ENCODE measurements around the gene BRCA1. TPM values are rescaled to one million over a fixed set of nuclear protein-coding genes. Genes with fewer than 3 reads are reported as not detected.
"Not testable (repeated sequence)": the region's sequence is repeated elsewhere in the genome, so short reads cannot be mapped to it uniquely, and the experiment has no call there.

Gene BRCA1
- total RNA-seq, 2 donors from 2014 or later: 8.6 to 21.1 TPM

DNA sequence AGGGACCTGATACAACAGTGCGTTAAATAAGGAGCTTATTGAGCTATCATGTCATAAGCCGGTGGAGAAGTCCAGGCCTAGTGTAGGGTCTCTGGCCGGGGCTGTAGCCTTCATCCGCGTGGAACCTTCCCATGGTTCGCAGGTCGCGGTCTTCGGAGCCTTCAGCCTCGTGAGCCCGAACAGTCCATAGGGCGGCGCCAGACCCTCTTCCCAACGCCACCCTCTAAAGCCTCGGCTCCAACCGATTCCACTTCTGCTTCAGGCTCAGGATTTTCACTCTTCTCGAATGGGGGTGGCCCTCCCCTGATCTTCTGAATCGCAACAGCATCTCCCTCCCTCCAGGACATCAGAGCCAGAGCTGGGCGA is 10.3 kb upstream of the BRCA1 start:
- no peaks in the 10 kb centered on the region for H3K27me3 ChIP-seq (replicated peaks; ENCODE audit: insufficient read depth)
- TF ChIP-seq, protein P1, sequence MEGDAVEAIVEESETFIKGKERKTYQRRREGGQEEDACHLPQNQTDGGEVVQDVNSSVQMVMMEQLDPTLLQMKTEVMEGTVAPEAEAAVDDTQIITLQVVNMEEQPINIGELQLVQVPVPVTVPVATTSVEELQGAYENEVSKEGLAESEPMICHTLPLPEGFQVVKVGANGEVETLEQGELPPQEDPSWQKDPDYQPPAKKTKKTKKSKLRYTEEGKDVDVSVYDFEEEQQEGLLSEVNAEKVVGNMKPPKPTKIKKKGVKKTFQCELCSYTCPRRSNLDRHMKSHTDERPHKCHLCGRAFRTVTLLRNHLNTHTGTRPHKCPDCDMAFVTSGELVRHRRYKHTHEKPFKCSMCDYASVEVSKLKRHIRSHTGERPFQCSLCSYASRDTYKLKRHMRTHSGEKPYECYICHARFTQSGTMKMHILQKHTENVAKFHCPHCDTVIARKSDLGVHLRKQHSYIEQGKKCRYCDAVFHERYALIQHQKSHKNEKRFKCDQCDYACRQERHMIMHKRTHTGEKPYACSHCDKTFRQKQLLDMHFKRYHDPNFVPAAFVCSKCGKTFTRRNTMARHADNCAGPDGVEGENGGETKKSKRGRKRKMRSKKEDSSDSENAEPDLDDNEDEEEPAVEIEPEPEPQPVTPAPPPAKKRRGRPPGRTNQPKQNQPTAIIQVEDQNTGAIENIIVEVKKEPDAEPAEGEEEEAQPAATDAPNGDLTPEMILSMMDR (IDR thresholded peaks at IDR 0.05): no peak
- no peak for ATAC-seq (ENCODE audit: insufficient number of reproducible peaks, low FRiP score, low read depth)
- H3K9me3 ChIP-seq: no peaks in the 10 kb centered on the region
- H3K4me3 ChIP-seq: no peak overlapping the region
- peaks cover 8% of the 10 kb centered on the region for H3K36me3 ChIP-seq
- H3K27ac ChIP-seq: no peak overlapping the region
- DNase-seq (ENCODE audit: low spot score): no peak
- H3K4me1 ChIP-seq (ENCODE audit: control insufficient read depth in 1 of 2, low read depth in 2 of 2): no peaks in the 10 kb centered on the region

DNA sequence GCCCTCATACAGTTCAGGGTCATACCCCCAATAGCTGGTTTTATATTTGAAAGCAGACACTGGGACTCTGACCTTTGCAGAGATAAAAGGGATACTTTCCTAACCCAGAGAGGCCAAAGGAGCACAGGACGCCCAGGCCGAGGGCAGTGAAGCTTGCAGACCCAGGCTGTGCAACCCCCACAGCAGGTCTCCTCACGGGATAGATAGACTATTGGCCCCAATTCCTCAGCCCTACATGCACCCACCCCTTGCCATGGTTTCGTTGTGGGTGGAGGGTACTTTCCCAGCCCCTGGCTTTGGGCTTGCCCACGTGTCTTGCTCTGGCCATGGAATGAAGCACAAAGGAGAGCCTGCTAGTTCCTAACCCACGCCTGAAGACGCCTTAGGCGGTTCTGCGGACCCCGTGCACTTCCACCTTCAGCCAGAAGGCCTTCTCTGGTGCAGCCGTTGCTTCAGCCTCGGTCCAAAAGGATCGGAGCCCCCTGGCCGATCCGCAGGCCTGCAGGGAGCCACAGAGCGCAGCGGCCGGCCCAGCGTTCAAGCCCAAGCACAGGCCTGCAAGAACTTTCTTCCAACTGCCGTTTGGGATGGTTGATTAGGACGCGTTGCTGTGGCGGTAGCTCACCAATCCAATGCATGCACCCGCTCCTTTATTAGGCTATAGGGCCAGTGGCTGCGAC is 9.8 kb upstream of the BRCA1 start:
- TF ChIP-seq, protein P1 (IDR thresholded peaks at IDR 0.05): no peak
- ATAC-seq (ENCODE audit: insufficient number of reproducible peaks, low FRiP score, low read depth): no peak
- Histone ChIP-seq H3K36me3 (peaks cover 8% of the 10 kb centered on the region), H3K4me1 (ENCODE audit: control insufficient read depth in 1 of 2, low read depth in 2 of 2) (no peaks in the 10 kb centered on the region), H3K4me3 (no peak overlapping the region), H3K9me3 (no peaks in the 10 kb centered on the region), H3K27ac (no peak overlapping the region), H3K27me3 (replicated peaks; ENCODE audit: insufficient read depth) (no peaks in the 10 kb centered on the region)
- DNase-seq (ENCODE audit: low spot score): no peak

DNA sequence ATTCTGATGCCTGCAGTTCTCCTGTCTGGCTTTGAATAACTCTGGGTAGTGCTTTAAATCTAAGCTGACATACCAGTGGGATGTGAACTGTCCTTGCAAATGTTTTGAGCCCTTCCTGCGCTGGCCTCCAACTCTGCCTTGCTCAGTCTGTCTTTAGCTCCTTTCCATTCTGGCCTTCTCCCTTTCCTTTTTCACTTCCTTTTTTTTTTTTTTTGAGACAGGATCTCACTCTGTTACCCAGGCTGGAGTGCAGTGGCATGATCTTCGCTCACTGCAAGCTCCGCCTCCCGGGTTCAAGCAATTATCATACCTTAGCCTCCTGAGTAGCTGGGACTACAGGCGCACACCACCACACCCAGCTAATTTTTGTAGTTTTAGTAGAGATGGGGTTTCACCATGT is 8.3 kb upstream of the BRCA1 start:
- not testable (repeated sequence) for H3K27ac ChIP-seq; H3K4me3 ChIP-seq; DNase-seq (ENCODE audit: low spot score); H3K27me3 ChIP-seq (replicated peaks; ENCODE audit: insufficient read depth); ATAC-seq (ENCODE audit: insufficient number of reproducible peaks, low FRiP score, low read depth); H3K9me3 ChIP-seq; H3K36me3 ChIP-seq
- H3K4me1 ChIP-seq (ENCODE audit: control insufficient read depth in 1 of 2, low read depth in 2 of 2): peaks cover 6 to 12% of the 10 kb centered on the region in 2 donors

DNA sequence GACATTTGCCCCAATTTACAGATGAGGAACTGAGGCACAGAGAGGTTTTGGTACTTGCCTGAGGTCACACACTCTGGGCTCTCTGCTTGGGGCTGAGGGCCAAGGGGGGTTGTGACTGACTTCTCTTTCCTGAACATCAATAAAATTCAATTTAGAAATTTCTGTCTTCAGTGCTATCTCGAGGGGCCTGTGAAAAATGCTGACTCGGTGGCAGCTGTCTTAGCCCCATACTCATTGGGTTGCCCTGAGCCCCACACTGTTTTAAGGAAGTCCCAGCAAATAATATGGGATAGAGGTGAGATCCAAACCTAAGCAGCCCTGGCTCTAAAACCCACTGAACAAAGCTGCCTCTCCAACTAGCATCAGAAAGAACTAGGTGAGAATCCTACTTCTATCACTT is 7.0 kb upstream of the BRCA1 start:
- Histone ChIP-seq H3K4me1 (ENCODE audit: control insufficient read depth in 1 of 2, low read depth in 2 of 2) (peaks cover 6 to 12% of the 10 kb centered on the region in 2 donors), H3K27ac (no peak overlapping the region), H3K36me3 (peaks cover 8% of the 10 kb centered on the region), H3K9me3 (no peaks in the 10 kb centered on the region), H3K4me3 (no peak overlapping the region), H3K27me3 (replicated peaks; ENCODE audit: insufficient read depth) (no peaks in the 10 kb centered on the region)
- ATAC-seq (ENCODE audit: insufficient number of reproducible peaks, low FRiP score, low read depth) (no peak), DNase-seq (ENCODE audit: low spot score) (no peak)
- TF ChIP-seq, protein P1 (IDR thresholded peaks at IDR 0.05): no peak

DNA sequence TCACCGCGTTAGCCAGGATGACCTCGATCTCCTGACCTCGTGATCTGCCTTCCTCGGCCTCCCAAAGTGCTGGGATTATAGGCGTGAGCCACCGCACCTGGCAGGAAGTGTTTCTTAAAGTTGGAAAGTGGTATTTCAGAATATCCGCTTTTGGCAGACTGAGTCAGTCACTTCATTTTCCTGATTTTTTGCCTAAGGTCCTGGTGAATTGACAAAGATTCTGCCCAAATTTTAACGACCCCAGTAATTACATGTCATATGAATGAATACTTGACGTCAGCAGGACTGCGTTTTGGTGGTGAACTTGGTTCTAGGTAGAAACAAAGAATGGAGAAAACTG is 4.5 kb upstream of the BRCA1 start:
- Histone ChIP-seq H3K4me3 (peak overlapping the region; percentile 57), H3K9me3 (no peaks in the 10 kb centered on the region), H3K27ac (peak overlapping the region; percentile 34 to 67), H3K4me1 (ENCODE audit: control insufficient read depth in 1 of 2, low read depth in 2 of 2) (peaks cover 15 to 27% of the 10 kb centered on the region in 2 donors), H3K36me3 (peaks cover 8% of the 10 kb centered on the region), H3K27me3 (replicated peaks; ENCODE audit: insufficient read depth) (no peaks in the 10 kb centered on the region)
- DNase-seq (ENCODE audit: low spot score) (no peak), ATAC-seq (ENCODE audit: insufficient number of reproducible peaks, low FRiP score, low read depth) (no peak)
- TF ChIP-seq, protein P1 (IDR thresholded peaks at IDR 0.05): no peak

DNA sequence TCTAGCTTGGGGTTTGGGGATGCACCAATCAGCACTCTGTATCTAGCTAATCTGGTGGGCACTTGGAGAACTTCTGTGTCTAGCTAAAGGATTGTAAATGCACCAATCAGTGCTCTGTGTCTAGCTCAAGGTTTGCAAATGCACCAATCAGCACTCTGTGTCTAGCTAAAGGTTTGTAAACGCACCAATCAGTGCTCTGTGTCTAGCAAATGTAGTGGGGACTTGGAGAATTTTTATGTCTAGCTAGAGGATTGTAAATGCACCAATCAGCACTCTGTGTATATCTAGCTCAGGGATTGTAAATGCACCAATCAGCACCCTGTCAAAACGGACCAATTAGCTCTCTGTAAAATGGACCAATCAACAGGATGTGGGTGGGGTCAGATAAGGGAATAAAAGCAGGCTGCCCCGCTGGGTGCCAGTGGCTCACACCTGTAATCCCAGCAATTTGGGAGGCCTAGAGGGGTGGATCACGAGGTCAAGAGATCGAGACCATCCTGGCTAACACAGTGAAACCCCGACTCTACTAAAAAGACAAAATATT is 2.2 kb upstream of the BRCA1 start:
- H3K27me3 ChIP-seq (replicated peaks; ENCODE audit: insufficient read depth); ATAC-seq (ENCODE audit: insufficient number of reproducible peaks, low FRiP score, low read depth); DNase-seq (ENCODE audit: low spot score); H3K4me3 ChIP-seq; H3K9me3 ChIP-seq; H3K27ac ChIP-seq; H3K36me3 ChIP-seq: not testable (repeated sequence)
- peaks cover 20 to 33% of the 10 kb centered on the region in 2 donors for H3K4me1 ChIP-seq (ENCODE audit: control insufficient read depth in 1 of 2, low read depth in 2 of 2)

Measured in thoracic aorta (tissue), 2 donors.